Activated T-cell treated with anti-CD3 and anti-CD28 coated beads, Interleukin-2, amount 50 U/mL, for 72 hours (primary cell): ENCODE measurements around the gene SOHLH2. TPM values are rescaled to one million over a fixed set of nuclear protein-coding genes. Genes with fewer than 3 reads are reported as not detected.

Source experiments
- ATAC-seq, 2 donors: fragments of 150-1000 bp; cut with Tn5 transposase; replicated peaks in 1 of 2; 2 replicates each; pipeline ENCODE4 v1.10.0; 2021; ENCODE audit warnings: moderate library complexity in 2 of 2, mild to moderate bottlenecking in 1 of 2
- DNase-seq, 2 donors: peaks; one replicate each; pipeline ENCODE4 v3.0.0; 2021 to 2022; ENCODE audit warnings: mixed read lengths in 1 of 2
- H3K27ac Mint-ChIP-seq: one replicate; pipeline ENCODE4 v1.8.0; 2022; ENCODE audit warnings: mild to moderate bottlenecking, moderate library complexity, mixed read lengths
- H3K27me3 Mint-ChIP-seq: one replicate; pipeline ENCODE4 v1.8.0; 2022; ENCODE audit warnings: low read depth, mixed read lengths
- H3K36me3 Mint-ChIP-seq, 2 donors: one replicate each; pipeline ENCODE4 v1.8.0; 2022; ENCODE audit warnings: mixed read lengths in 2 of 2, mild to moderate bottlenecking in 1 of 2; ENCODE audit not compliant: insufficient read depth in 2 of 2
- H3K4me1 Mint-ChIP-seq: one replicate; pipeline ENCODE4 v1.8.0; 2022; ENCODE audit warnings: low read depth, mixed read lengths
- H3K4me3 Mint-ChIP-seq, 2 donors: one replicate each; pipeline ENCODE4 v1.8.0; 2022; ENCODE audit warnings: mild to moderate bottlenecking in 2 of 2, mixed read lengths in 2 of 2, moderate library complexity in 2 of 2
- H3K9me3 Mint-ChIP-seq, 2 donors: one replicate each; pipeline ENCODE4 v1.8.0; 2022; ENCODE audit warnings: mixed read lengths in 2 of 2
- total RNA-seq, 2 donors: library from RNA; stranded (reverse); gene quantifications; one replicate each; pipeline ENCODE4 v1.2.3, GENCODE V29; 2022

The SOHLH2 gene
- total RNA-seq, 2 donors from 2014 or later, result not detected

DNA sequence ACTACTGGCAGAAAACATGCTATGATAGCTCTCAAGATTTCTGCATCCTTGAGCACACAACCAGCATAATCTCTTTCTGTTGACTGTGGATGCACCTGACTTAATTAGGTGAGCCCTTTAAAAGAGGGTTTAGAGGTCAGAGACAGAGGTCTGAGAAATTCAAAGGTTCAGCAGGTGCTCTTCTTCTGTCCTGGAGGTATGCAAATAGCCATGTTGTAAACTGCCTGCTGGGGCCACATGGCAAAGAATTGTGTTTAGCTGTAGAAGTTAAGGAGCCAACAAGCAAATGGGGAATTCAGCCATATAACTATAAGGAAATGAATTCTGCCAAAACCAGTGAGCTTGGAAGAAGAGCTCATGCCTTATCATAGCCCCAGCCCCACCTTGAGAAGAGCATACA, 71.6 kb downstream of the SOHLH2 start:
- H3K9me3 Mint-ChIP-seq, result peaks cover 0 to 2% of the 10 kb centered on the region in 2 donors
- DNase-seq (no peak), ATAC-seq (no peak)
- no peaks in the 10 kb centered on the region for H3K27me3 Mint-ChIP-seq
- H3K4me3 Mint-ChIP-seq, result no peak overlapping the region
- no peaks in the 10 kb centered on the region for H3K4me1 Mint-ChIP-seq
- no peaks in the 10 kb centered on the region for H3K36me3 Mint-ChIP-seq
- H3K27ac Mint-ChIP-seq, result no peak overlapping the region

DNA sequence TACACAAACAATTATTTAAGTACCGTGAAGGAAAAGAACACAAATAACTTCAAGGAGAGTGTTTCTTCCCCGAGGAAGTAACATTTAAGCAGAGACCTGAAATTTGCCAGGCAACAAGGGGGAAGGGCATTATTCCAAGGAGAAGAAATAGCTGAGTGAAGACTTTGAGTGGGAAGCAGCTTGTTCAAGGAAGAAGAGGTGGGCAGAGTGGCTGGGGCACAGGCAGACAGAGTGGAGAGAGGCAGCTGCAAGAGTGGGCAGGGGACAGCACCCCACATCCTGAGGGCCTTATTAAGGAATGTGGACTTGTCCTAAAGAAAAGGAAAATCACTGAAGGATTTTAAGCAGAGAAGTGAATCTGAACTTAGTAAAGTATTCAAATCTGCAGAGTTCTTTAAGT, 78.5 kb downstream of the SOHLH2 start:
- no peaks in the 10 kb centered on the region for H3K4me1 Mint-ChIP-seq
- H3K4me3 Mint-ChIP-seq, result no peak overlapping the region
- H3K9me3 Mint-ChIP-seq, result peaks cover 0 to 3% of the 10 kb centered on the region in 2 donors
- DNase-seq (no peak), ATAC-seq (no peak)
- no peaks in the 10 kb centered on the region for H3K36me3 Mint-ChIP-seq
- H3K27me3 Mint-ChIP-seq, result peaks cover 30% of the 10 kb centered on the region
- no peak overlapping the region for H3K27ac Mint-ChIP-seq

- Mint-ChIP-seq H3K27me3 (peaks cover 40% of the 10 kb centered on the region), H3K27ac (no peak overlapping the region), H3K36me3 (no peaks in the 10 kb centered on the region)
Observed at GRCh38 chr13:36134632-36135031, 79.7 kb downstream of the SOHLH2 start.

DNA sequence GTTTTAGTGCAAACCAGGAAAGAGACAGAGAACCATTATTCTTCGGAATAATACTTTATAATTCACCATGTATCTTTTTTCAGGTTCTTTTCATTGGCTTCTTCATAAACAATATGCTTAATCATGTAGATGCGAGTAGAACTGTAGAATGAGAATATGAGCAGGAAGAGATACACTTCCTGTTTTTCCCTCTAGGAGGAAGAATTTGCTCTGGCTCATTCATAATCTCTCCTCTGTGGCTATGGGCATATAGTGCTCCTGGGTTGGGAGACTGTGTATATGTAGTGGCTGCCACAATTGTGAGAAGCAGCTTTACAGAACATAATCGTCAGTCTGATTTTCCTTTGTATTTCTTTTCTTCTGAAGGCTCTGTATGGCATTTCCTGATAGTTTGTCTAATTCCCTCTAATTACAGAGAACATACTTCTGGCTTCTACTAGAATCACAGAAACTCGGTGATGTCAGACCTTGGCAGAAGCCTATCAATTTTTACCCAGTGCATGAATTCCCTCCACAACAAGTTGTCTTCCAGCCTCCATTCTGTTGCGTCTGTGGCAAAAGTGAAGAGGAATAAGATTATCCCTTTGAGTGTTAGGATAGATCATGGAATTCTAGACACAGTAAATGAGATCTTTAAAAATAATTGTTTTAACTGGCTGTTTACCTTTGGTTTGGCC, 80.3 kb downstream of the SOHLH2 start:
- Mint-ChIP-seq H3K4me1 (no peaks in the 10 kb centered on the region), H3K36me3 (no peaks in the 10 kb centered on the region), H3K4me3 (no peak overlapping the region), H3K27ac (no peak overlapping the region), H3K27me3 (peaks cover 43% of the 10 kb centered on the region), H3K9me3 (peaks cover 0 to 3% of the 10 kb centered on the region in 2 donors)
- ATAC-seq, result no peak
- no peak for DNase-seq

More at GRCh38 chr13:36134632-36135031, 79.7 kb downstream of the SOHLH2 start:
- Mint-ChIP-seq H3K4me1 (no peaks in the 10 kb centered on the region), H3K9me3 (peaks cover 0 to 3% of the 10 kb centered on the region in 2 donors), H3K4me3 (no peak overlapping the region)
- DNase-seq (no peak), ATAC-seq (no peak)

GRCh38 chr13:36132376-36132775, 82.0 kb downstream of the SOHLH2 start:
- Mint-ChIP-seq H3K36me3 (no peaks in the 10 kb centered on the region), H3K4me3 (no peak overlapping the region), H3K27ac (no peak overlapping the region), H3K27me3 (peaks cover 43% of the 10 kb centered on the region), H3K4me1 (no peaks in the 10 kb centered on the region), H3K9me3 (peaks cover 0 to 3% of the 10 kb centered on the region in 2 donors)
- ATAC-seq (no peak), DNase-seq (no peak)

GRCh38 chr13:36131931-36132297, 82.4 kb downstream of the SOHLH2 start:
- H3K27ac Mint-ChIP-seq, result no peak overlapping the region
- ATAC-seq, result no peak
- H3K27me3 Mint-ChIP-seq, result peaks cover 43% of the 10 kb centered on the region

GRCh38 chr13:36131222-36131930, 83.0 kb downstream of the SOHLH2 start, which contains the start of gene DCLK1:
DCLK1 (minus strand) TSS chr13:36131382.
- DNase-seq, result no peak
- peaks cover 0 to 3% of the 10 kb centered on the region in 2 donors for H3K9me3 Mint-ChIP-seq
- H3K36me3 Mint-ChIP-seq, result no peaks in the 10 kb centered on the region
- H3K27ac Mint-ChIP-seq, result no peak within 1 kb of the TSS
- ATAC-seq, result no peak
- no peaks in the 10 kb centered on the region for H3K4me1 Mint-ChIP-seq
- peaks cover 43% of the 10 kb centered on the region for H3K27me3 Mint-ChIP-seq
- H3K4me3 Mint-ChIP-seq, result no peak within 1 kb of the TSS

More at GRCh38 chr13:36131931-36132297, 82.4 kb downstream of the SOHLH2 start:
- no peaks in the 10 kb centered on the region for H3K36me3 Mint-ChIP-seq
- no peak for DNase-seq
- no peak overlapping the region for H3K4me3 Mint-ChIP-seq
- no peaks in the 10 kb centered on the region for H3K4me1 Mint-ChIP-seq
- peaks cover 0 to 3% of the 10 kb centered on the region in 2 donors for H3K9me3 Mint-ChIP-seq

GRCh38 chr13:36130552-36131221, 83.7 kb downstream of the SOHLH2 start:
- Mint-ChIP-seq H3K4me3 (no peak overlapping the region), H3K27me3 (peaks cover 40% of the 10 kb centered on the region), H3K9me3 (peaks cover 0 to 1% of the 10 kb centered on the region in 2 donors), H3K4me1 (no peaks in the 10 kb centered on the region), H3K27ac (no peak overlapping the region), H3K36me3 (no peaks in the 10 kb centered on the region)
- ATAC-seq (no peak), DNase-seq (no peak)

GRCh38 chr13:36130193-36130551, 84.2 kb downstream of the SOHLH2 start:
- Mint-ChIP-seq H3K27ac (no peak overlapping the region), H3K4me1 (no peaks in the 10 kb centered on the region), H3K36me3 (no peaks in the 10 kb centered on the region), H3K4me3 (no peak overlapping the region), H3K9me3 (no peaks in the 10 kb centered on the region), H3K27me3 (peaks cover 36% of the 10 kb centered on the region)
- DNase-seq (no peak), ATAC-seq (no peak)

DNA sequence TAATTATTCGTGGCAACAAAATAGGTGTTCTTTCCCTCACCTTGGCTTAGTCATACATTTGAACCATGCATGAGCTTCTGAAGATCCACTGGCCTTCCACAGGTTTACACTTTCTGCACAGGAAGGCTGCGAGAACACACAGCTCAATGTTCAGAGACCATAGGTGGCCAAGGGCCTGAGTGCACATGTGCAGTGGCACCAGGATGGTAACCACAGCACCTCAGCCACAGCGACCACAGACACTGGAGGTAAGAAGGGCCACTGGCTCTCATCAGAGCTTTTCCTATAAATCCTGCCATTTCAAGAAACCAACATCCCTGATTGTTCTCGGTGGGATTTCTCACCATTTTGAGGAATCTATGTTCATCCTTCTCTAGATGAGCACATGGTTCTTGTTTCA, 84.8 kb downstream of the SOHLH2 start:
- Mint-ChIP-seq H3K36me3 (no peaks in the 10 kb centered on the region), H3K27me3 (peaks cover 36% of the 10 kb centered on the region), H3K9me3 (no peaks in the 10 kb centered on the region), H3K4me1 (no peaks in the 10 kb centered on the region), H3K27ac (no peak overlapping the region), H3K4me3 (no peak overlapping the region)
- DNase-seq, result no peak
- ATAC-seq, result no peak

GRCh38 chr13:36126491-36126890, 87.9 kb downstream of the SOHLH2 start:
- Mint-ChIP-seq H3K27ac (no peak overlapping the region), H3K4me3 (no peak overlapping the region), H3K27me3 (peaks cover 13% of the 10 kb centered on the region), H3K36me3 (no peaks in the 10 kb centered on the region), H3K9me3 (peaks cover 0 to 1% of the 10 kb centered on the region in 2 donors), H3K4me1 (no peaks in the 10 kb centered on the region)
- DNase-seq (no peak), ATAC-seq (no peak)

- DNase-seq (no peak), ATAC-seq (no peak)
- Mint-ChIP-seq H3K9me3 (peaks cover 0 to 1% of the 10 kb centered on the region in 2 donors), H3K36me3 (no peaks in the 10 kb centered on the region), H3K27ac (no peak overlapping the region), H3K4me3 (no peak overlapping the region), H3K4me1 (no peaks in the 10 kb centered on the region), H3K27me3 (peaks cover 13% of the 10 kb centered on the region)
Observed at GRCh38 chr13:36125841-36126240, 88.5 kb downstream of the SOHLH2 start.

GRCh38 chr13:36124236-36124822, 90.0 kb downstream of the SOHLH2 start:
- Mint-ChIP-seq H3K27me3 (no peaks in the 10 kb centered on the region), H3K4me3 (no peak overlapping the region), H3K27ac (no peak overlapping the region), H3K9me3 (peaks cover 0 to 1% of the 10 kb centered on the region in 2 donors), H3K4me1 (no peaks in the 10 kb centered on the region), H3K36me3 (no peaks in the 10 kb centered on the region)
- ATAC-seq (no peak), DNase-seq (no peak)
